HG03575 (cell line): ENCODE results near the gene PUSL1.

Experiments
- ATAC-seq: cut with Tn5 transposase; IDR thresholded peaks from one replicate; pipeline ENCODE4 v1.9.1; 2021; ENCODE audit not compliant: unreplicated experiment, insufficient number of reproducible peaks, low FRiP score; ENCODE audit errors: extremely low read depth

PUSL1 gene

DNA sequence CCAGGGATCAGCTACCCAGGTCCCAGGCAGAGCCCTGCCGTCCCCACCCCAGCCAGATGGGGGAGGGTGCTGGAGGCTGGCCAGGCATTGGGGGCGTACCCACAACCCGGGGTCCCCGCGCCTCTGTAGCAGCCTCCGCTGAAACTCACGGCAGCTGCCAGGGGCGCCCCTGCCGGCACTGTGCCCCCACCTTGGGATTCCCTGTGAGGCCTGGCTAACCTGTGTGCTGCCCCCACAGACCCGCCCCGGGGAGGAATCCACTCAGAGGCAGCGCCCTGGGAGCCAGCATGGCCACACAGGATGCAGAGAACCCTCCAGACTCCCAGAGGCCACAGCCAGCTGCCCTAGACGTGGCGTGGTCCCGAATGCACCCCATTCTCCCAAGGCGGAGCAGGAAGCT is 37.0 kb downstream of the PUSL1 start:
- ATAC-seq = no peak

DNA sequence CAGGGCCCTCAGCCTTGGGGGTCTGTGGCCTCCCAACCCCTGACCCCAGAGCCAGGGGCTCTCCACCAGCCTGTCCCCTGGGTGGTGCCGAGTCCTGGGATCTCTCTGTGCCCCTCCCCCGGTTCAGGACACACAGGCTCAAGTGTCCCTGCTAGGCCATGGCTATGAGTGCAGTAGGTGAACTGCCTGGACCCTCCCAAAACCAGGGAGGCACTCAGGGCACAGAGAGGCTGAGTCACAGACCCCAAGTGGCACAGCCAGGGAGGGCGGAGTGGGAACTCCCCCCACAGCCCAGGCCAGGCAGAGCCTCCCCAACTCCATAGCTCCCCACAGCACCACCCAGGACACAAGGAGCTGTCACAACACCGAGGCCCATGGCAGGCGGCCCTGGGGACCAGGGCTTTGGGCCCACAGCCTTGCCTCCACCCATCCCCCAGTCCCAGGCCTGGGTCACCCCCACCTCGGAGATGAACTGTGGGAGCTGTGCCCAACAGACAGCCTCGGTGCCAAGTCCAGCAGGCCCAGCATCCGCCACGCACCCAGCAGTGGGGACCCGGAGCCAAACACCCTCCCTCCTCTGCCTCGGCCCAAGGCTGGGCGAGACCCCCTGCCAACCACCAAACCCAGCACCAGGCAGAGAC is 37.6 kb downstream of the PUSL1 start:
- ATAC-seq = no peak

GRCh38 chr1:1346501-1346890 is 38.1 kb downstream of the PUSL1 start:
- ATAC-seq = no peak

GRCh38 chr1:1347026-1347595 is 38.7 kb downstream of the PUSL1 start:
- ATAC-seq = no peak

DNA sequence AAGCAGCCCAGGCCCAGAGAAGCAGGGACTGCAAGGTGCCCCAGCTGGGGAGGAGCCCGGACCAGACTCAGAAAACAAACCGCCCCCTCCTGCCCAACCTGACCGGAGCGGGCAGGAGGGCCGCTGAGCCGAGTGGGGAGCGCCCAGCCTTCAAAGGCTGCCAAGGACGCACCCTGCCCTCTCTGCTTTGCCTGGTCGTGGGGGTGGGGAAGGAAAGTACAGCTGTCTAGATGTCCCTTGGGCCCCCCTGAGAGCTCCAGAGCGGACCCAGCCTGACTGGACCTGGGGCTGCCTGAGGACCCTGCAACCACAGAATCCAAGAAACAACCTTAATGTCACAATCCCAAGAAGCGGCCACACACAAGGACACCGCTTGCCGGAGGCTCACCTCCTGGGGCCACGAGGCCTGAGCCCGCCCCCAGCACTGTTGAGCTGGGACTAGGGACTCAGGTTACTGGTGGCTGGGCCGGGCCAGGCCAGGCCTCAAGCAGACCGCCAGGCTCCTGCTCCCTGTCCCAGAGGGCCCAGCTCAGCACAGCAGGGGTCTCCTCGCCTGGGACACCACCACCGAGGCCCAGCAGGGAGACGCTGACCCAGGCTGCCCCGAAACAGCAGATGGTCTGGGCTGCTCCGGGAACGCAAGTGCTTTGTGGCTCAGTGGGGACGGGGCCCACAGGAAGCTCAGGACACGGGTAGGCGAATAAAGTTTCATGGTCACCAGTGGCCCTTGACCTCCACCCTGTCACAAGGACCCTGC is 39.4 kb downstream of the PUSL1 start:
- no peak for ATAC-seq

DNA sequence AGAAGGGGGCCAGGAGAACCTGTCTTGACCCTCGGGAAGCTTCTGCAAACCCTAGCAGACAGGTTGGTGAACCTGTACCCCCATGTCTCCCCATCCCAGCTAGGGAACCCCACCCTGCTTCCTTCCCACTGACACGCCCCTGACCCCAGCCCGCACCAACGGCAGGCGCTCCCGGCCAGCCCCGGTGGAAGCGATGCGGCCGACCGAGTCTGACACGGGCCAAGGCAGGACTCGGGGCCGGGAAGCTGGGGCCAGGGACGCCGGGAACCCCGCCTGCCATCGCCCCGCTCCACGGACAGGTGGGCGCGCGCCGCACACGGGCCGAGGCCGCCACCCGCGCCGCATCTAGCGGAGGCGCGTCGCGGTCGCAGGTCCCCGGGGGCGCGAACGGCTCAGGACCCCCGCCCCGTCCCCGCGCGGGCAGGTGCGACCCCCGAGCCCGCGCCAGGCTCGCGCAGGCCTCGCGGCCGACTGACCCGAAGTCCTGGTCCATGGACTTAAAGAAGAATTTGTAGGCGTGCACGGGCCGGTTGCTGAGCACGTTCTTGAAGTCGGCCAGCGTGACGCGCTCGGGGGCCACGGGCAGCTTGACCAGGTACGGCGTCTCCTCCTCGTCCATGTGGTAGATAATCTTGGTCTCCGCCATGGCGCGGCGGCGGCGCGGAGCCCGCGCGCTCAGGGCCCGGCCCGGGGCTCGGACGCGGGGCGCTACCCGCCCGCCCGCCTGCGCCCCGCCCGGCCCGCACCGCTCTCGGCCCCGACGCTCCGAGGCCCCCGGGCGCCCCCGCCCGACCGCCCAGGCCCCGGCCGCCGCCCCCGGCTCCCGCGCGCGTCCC is 40.2 kb downstream of the PUSL1 start:
- no peak for ATAC-seq

GRCh38 chr1:1349256-1350012 is 41.0 kb downstream of the PUSL1 start, which contains the start of gene DVL1:
TSS of gene DVL1 (minus strand) at chr1:1349418. CDS start at chr1:1349065, 353 bp downstream.
- no peak for ATAC-seq

DNA sequence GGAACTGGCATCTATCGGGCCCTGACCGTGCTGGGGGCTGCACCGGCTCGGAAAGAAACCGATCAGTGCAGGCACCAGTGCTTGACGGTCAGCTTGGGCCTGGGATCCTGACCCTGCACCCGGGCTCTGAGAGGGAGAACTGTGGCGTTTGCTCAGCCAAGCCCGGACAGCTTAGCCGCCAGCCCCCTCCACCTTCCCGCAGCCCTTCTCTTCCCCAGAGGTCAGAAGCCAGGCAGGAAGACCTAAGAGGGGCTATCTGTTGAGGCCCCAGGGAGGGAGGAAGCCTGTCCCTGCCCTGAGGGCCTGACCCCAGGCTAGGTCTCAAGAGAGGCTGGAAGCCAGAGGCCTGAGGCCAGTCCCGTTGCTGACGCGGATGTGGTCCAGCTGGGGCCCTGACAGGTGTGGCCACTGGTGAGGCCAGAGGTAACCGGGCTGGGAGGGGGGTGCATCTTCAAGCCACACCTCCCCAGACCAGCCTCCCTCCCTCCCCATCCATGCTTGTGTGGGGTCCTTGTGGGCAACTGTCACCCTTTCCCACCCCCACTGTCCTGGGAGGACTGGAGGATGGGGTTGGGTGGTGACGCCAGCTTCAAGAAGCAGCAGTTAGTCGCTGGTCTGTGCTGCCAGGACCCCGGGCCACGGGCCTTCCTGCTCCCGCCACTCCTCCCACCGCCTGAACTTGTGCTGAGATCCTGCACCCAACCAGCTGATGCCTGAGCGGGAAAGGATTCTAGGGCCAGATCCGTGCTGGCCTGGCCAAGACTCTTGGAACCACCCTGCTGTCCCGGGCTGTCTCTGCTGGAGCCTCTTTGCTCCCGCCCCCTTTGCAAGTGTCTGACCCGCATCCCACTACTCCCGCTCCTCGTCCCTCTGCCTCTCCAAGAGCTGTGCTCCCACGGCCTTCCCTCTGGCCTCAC is 43.4 kb downstream of the PUSL1 start:
- no peak for ATAC-seq

- no peak for ATAC-seq
Observed at GRCh38 chr1:1352786-1353388, 44.5 kb downstream of the PUSL1 start.

- ATAC-seq = no peak
Observed at GRCh38 chr1:1353389-1354151, 45.2 kb downstream of the PUSL1 start.

DNA sequence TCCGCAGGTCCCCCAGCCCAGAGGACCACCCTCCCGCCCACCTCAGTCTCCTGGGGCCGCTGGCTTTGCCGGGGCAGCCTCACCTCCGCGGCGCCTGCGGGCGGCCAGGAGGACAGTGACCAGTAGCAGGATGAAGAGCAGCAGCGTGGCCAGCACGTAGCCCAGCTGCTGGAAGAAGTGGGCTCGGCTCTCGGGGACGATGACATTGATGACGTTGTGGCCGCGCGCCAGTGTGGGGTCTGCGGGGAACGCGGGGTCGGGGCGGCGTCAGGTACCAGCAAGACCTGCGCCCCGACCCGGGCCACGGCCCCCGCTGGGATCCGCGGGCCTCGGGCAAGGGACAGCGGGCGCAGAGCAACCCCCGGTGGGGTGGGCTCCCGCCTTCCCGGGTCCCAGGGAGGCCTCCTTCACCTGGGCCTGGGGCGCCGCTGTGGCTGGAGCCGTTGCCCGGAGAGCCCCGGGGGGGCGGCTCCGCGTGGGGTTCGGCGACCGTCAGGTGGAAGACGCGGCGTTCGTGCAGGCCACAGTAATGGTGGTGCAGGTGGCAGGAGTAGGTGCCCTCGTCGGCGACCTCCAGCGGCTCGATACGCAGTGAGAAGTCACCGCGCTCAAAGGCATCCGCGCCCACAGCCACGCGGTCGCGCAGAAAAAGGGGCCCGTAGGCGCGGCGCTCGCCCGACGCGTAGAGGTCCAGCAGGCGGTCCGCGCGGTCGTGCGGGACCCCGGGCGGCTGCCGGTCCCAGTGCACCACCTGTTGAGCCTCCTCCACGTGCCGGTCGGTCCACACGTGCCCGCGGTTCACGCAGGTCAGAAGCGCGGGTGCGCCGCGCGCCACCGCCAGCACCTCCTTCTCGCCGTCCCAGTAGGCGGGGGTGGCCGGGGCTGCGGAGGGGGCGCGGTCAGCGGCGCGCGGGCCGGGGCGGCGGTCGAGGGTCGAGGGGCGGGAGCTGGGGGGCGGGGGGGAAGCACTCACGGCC is 46.2 kb downstream of the PUSL1 start:
- ATAC-seq = no peak

- ATAC-seq = no peak
Observed at GRCh38 chr1:1355416-1355815, 47.0 kb downstream of the PUSL1 start.

- ATAC-seq = no peak
Observed at GRCh38 chr1:1356166-1356795, 47.9 kb downstream of the PUSL1 start.

DNA sequence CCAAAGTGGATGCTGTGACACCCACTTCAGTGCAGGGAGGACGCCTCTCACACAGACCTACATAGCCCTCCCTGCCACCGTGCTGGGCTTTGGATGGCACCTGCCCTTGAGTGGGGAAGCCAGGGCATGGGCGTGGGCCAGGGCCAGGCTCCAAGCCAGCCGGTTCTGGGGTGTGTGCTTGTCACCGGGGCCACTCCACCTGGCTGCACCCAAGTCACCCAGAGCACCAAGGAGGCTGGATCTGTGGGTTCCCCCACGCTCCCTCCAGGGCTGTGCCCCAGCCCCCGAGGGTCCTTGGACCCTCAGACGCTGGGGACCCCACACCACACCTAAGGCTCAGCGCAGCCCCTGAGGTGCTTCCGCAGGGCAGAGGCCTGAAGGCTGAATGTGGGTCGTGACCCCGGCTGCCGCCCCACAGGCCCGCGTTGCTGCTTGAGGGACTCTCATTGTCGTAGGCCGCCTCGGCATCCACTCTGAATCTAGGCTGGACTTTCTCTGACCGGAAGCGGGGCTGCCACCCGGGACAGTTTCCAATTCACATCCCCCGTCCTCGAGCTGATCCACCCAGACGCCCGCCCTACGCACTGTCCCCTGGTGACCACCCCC is 48.5 kb downstream of the PUSL1 start:
- ATAC-seq = no peak

- no peak for ATAC-seq
Observed at GRCh38 chr1:1357871-1358432, 49.6 kb downstream of the PUSL1 start.
